PFSK-1 (cell line): ENCODE measurements around the gene ZNF281.

Source experiments
- POLR2AphosphoS5 ChIP-seq: IDR thresholded peaks from 2 replicates; pipeline ENCODE4 v1.6.1; 2012; ENCODE audit warnings: low read depth, mild to moderate bottlenecking, control low read depth, low read length, moderate library complexity
- REST ChIP-seq, 2 experiments: IDR thresholded peaks; 2 replicates each; pipeline versions ENCODE4 v1.6.1 to v1.8.0; 2011 to 2012; ENCODE audit warnings: low read depth in 2 of 2, low read length in 2 of 2, control low read depth in 1 of 2, inconsistent platforms in 1 of 2, mild to moderate bottlenecking in 1 of 2, moderate library complexity in 1 of 2; ENCODE audit not compliant: insufficient read depth in 1 of 2

DNA sequence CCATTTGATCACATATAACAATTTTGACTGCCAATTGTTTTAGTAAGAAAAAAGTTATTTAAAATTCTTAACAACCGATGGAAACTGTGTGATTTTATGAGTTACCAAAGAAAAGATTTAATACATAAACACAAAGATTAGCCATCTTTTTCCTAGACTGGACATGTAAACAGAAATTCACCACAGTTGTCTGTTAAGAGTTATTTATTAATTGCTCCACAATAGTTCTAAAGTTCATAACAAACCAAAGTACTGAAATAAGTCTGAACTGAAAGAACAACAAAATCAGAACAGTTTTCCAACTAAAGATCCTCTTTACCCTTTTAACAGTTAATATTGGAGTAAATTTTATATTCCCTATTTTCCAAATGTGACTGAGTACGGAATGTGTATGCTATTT, 8.6 kb downstream of the ZNF281 start:
- TF ChIP-seq REST (IDR thresholded peaks at IDR 0.05; ENCODE audit: insufficient read depth in 1 of 2, low read depth in 2 of 2, low read length in 2 of 2) (no peak), POLR2AphosphoS5 (no peak)
